SK-N-SH (cell line): ENCODE results near the gene PRKCH. TPM values are rescaled to one million over a fixed set of nuclear protein-coding genes. Genes with fewer than 3 reads are reported as not detected.

Experiments used
- CTCF ChIA-PET: fragments of 300-600, 350-600 bp; formaldehyde crosslinking; extraction: SDS; loops from one replicate; lab custom pipeline; 2021; lab: Yijun Ruan, JAX
- POLR2A ChIA-PET: fragments of 350-600 bp; sonication (Branson Sonifier 250); formaldehyde crosslinking; extraction: SDS; loops from one replicate; lab custom pipeline; 2020; ENCODE audit warnings: antibody characterized with exemption, inconsistent platforms; lab: Yijun Ruan, JAX
- DNase-seq: peaks from one replicate; pipeline ENCODE4 v3.0.0; 2012
- H2AFZ ChIP-seq: fragments of 200-600 bp; sonication (generic); 2 replicates; pipeline ENCODE4 v1.8.1; 2016; ENCODE audit warnings: antibody characterized with exemption, mild to moderate bottlenecking, low read depth
- H3F3A ChIP-seq: fragments of 200-600 bp; sonication (generic); replicated peaks from 2 replicates; pipeline ENCODE3; 2016; ENCODE audit warnings: antibody characterized with exemption, mild to moderate bottlenecking; ENCODE audit not compliant: insufficient read depth
- H3K27ac ChIP-seq, 2 experiments: fragments of 200-500 bp in 1 of 2; fragments of 200-600 bp in 1 of 2; sonication (Bioruptor generic) in 1 of 2; sonication (generic), shearing (Covaris generic) in 1 of 2; 2 replicates each; pipeline versions ENCODE4 v1.5.1 to v1.6.1; 2014 to 2016; ENCODE audit warnings: low read depth in 2 of 2, inconsistent platforms in 1 of 2, low read length in 1 of 2, mild to moderate bottlenecking in 1 of 2, mixed read lengths in 1 of 2
- H3K27me3 ChIP-seq: fragments of 200-600 bp; sonication (generic), shearing (Covaris generic); 2 replicates; pipeline ENCODE4 v1.6.1; 2016; ENCODE audit warnings: mixed run types; ENCODE audit not compliant: insufficient read depth
- H3K36me3 ChIP-seq, 2 experiments: fragments of 200-500 bp in 1 of 2; fragments of 200-600 bp in 1 of 2; sonication (Bioruptor generic) in 1 of 2; sonication (generic) in 1 of 2; replicated peaks in 1 of 2; 2 replicates each; pipeline versions ENCODE3 to v1.5.1; 2014 to 2016; ENCODE audit warnings: low read length in 1 of 2, mild to moderate bottlenecking in 1 of 2; ENCODE audit not compliant: insufficient read depth in 2 of 2, control insufficient read depth in 1 of 2
- H3K4me1 ChIP-seq, 2 experiments: fragments of 200-500 bp in 1 of 2; fragments of 200-600 bp in 1 of 2; sonication (Bioruptor generic) in 1 of 2; sonication (generic), shearing (Covaris generic) in 1 of 2; 2 replicates each; pipeline versions ENCODE4 v1.5.1 to v1.6.1; 2014 to 2016; ENCODE audit warnings: low read depth in 1 of 2, low read length in 1 of 2, mixed run types in 1 of 2; ENCODE audit not compliant: insufficient read depth in 2 of 2, control insufficient read depth in 1 of 2
- H3K4me2 ChIP-seq: fragments of 200-600 bp; sonication (generic), shearing (Covaris generic); 2 replicates; pipeline ENCODE4 v1.6.1; 2017; ENCODE audit warnings: mixed run types
- H3K4me3 ChIP-seq, 2 experiments: fragments of 200-500 bp in 1 of 2; fragments of 200-600 bp in 1 of 2; sonication (Bioruptor generic) in 1 of 2; sonication (generic), shearing (Covaris generic) in 1 of 2; 2 replicates each; pipeline versions ENCODE4 v1.5.1 to v1.8.1; 2014 to 2016; ENCODE audit warnings: low read depth in 2 of 2, inconsistent platforms in 1 of 2, low read length in 1 of 2, mild to moderate bottlenecking in 1 of 2, mixed read lengths in 1 of 2, moderate library complexity in 1 of 2
- H3K79me2 ChIP-seq: fragments of 200-600 bp; sonication (generic); 2 replicates; pipeline ENCODE4 v1.8.1; 2017; ENCODE audit warnings: mild to moderate bottlenecking; ENCODE audit not compliant: insufficient read depth
- H3K9ac ChIP-seq: fragments of 200-600 bp; sonication (generic); 2 replicates; pipeline ENCODE4 v1.6.1; 2017; ENCODE audit warnings: mixed run types
- H3K9me2 ChIP-seq: fragments of 200-600 bp; sonication (generic); 2 replicates; pipeline ENCODE4 v1.6.1; 2017; ENCODE audit warnings: mixed run types
- H3K9me3 ChIP-seq: fragments of 200-600 bp; sonication (generic); 2 replicates; pipeline ENCODE4 v1.6.1; 2017; ENCODE audit warnings: mixed run types, mild to moderate bottlenecking, moderate library complexity
- H4K20me1 ChIP-seq: fragments of 200-600 bp; sonication (generic); 2 replicates; pipeline ENCODE4 v1.6.1; 2017; ENCODE audit warnings: mild to moderate bottlenecking, mixed run types; ENCODE audit not compliant: insufficient read depth
- CHD2 ChIP-seq: fragments of 150-350 bp; IDR thresholded peaks from 2 replicates; pipeline ENCODE4 v1.6.1; 2018; ENCODE audit warnings: low read length; ENCODE audit not compliant: partially characterized antibody
- EP300 ChIP-seq, 2 experiments: IDR thresholded peaks; 2 replicates each; pipeline versions ENCODE4 v1.4.0 to v1.6.1; 2012; ENCODE audit warnings: borderline replicate concordance in 1 of 2, low read depth in 1 of 2, low read length in 1 of 2
- FOXJ3 ChIP-seq: sonication (generic); formaldehyde crosslinking; IDR thresholded peaks from 2 replicates; pipeline ENCODE4 v1.5.1; 2020; ENCODE audit warnings: mild to moderate bottlenecking, missing genetic modification reagents
- GATA2 ChIP-seq: sonication (generic); formaldehyde crosslinking; IDR thresholded peaks from 2 replicates; pipeline ENCODE4 v1.5.0; 2020; ENCODE audit warnings: mild to moderate bottlenecking, missing genetic modification reagents
- JUND ChIP-seq: IDR thresholded peaks from 2 replicates; pipeline ENCODE4 v1.4.0; 2012
- MAX ChIP-seq: IDR thresholded peaks from 2 replicates; pipeline ENCODE4 v1.4.0; 2012; ENCODE audit warnings: low read depth
- MXI1 ChIP-seq: IDR thresholded peaks from 2 replicates; pipeline ENCODE4 v1.6.1; 2012; ENCODE audit warnings: mild to moderate bottlenecking, low read depth, low read length, improper control_type of control experiment
- NFIC ChIP-seq: IDR thresholded peaks from 2 replicates; pipeline ENCODE4 v1.4.0; 2012; ENCODE audit warnings: borderline replicate concordance
- PBX3 ChIP-seq: IDR thresholded peaks from 2 replicates; pipeline ENCODE4; 2012
- RAD21 ChIP-seq: IDR thresholded peaks from 2 replicates; pipeline ENCODE4 v1.6.1; 2012; ENCODE audit warnings: mild to moderate bottlenecking, low read length
- RCOR1 ChIP-seq: fragments of 150-350 bp; IDR thresholded peaks from 2 replicates; pipeline ENCODE4 v1.6.1; 2017; ENCODE audit warnings: antibody characterized with exemption, low read length
- RFX5 ChIP-seq: IDR thresholded peaks from 2 replicates; pipeline ENCODE4 v1.6.1; 2012; ENCODE audit warnings: mild to moderate bottlenecking, improper control_type of control experiment, low read length
- SMC3 ChIP-seq: IDR thresholded peaks from 2 replicates; pipeline ENCODE4 v1.6.1; 2012; ENCODE audit warnings: low read depth, low read length, improper control_type of control experiment
- TAF1 ChIP-seq: IDR thresholded peaks from 2 replicates; pipeline ENCODE4 v1.6.1; 2012; ENCODE audit warnings: low read depth, mild to moderate bottlenecking, low read length, moderate library complexity, borderline replicate concordance
- TCF12 ChIP-seq: IDR thresholded peaks from 2 replicates; pipeline ENCODE4 v1.4.0; 2012
- TEAD4 ChIP-seq: IDR thresholded peaks from 2 replicates; pipeline ENCODE4 v1.4.0; 2012; ENCODE audit warnings: mild to moderate bottlenecking, borderline replicate concordance; ENCODE audit not compliant: insufficient read depth
- USF2 ChIP-seq: fragments of 150-350 bp; IDR thresholded peaks from 2 replicates; pipeline ENCODE4 v1.6.1; 2017; ENCODE audit warnings: antibody characterized with exemption, low read length, low read depth, borderline replicate concordance
- YY1 ChIP-seq: IDR thresholded peaks from 2 replicates; pipeline ENCODE4 v1.4.0; 2012; ENCODE audit warnings: low read depth, mild to moderate bottlenecking
- WGBS: methylation state at CpG from one replicate; pipeline ENCODE4 v1.1.6; 2017; ENCODE audit warnings: low lambda C conversion rate; 5-methylcytosine and 5-hydroxymethylcytosine counted together
- polyA plus RNA-seq, 3 experiments: library from polyadenylated mRNA; depleted of rRNA; stranded (reverse); fragments of >200 nt; gene quantifications; 2 replicates each; pipeline ENCODE4 v1.2.3, GENCODE V29; 2012
- TF ChIP-seq, protein P1 (sequence below): IDR thresholded peaks from 2 replicates; pipeline ENCODE4 v1.4.0; 2012; ENCODE audit warnings: low read depth, borderline replicate concordance
- TF ChIP-seq, protein P2 (sequence below): fragments of 150-350 bp; IDR thresholded peaks from 2 replicates; pipeline ENCODE4 v1.6.1; 2016; ENCODE audit warnings: mild to moderate bottlenecking, low read depth, low read length

Gene PRKCH
- polyA plus RNA-seq, 1 of the 3 experiments (the other 2 are of a cell fraction) = 4.2 TPM

DNA sequence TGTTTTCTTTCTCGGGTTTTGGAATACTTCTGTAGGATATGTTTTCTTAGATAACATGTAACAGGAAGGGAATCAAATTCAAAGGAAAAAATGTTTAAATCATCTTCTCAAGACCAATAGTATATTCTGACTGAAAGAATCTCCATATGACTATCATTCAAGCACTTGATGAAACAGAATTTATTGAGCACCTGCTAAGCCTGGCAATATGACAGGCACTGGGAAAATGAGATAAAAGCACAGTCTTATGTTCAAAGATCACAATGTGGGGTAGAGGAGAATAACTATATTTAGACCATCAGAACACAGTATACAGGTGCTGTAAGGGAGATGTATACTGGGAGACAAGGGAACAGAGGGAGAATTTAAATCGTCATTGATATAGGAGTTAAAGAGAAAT lies 21.2 kb upstream of the PRKCH start:
- CTCF ChIA-PET = interaction anchor here (1.2 kb wide), 1 partner anchor 14 kb away, joined by 3 read pairs; no protein-coding TSS in a partner anchor
- WGBS = 56% methylated on average over 2 of the region's 2 CpGs

DNA sequence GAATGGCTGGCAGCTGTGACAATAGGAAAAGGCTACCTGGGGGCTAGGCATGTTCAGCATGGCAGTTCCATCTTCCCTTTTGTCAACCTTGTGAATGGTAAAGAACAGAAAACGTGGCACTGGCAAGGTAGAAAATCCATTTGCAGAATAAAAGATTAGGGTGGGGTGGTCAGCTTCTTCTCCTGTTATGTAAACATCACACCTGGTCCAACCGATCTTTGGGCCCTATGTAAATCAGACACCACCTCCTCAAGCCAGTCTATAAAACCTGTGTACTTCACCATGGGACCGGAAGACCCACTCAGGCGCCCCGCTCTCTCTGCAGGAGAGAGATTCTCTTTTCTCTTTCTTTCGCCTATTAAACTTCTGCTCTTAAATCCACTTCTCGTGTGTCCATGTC lies 20.6 kb upstream of the PRKCH start:
- no peak overlapping the region for H3K4me3 ChIP-seq
- H3K4me1 ChIP-seq = no peaks in the 10 kb centered on the region
- H2AFZ ChIP-seq = no peak overlapping the region
- H3K9ac ChIP-seq = no peak overlapping the region
- TF ChIP-seq YY1 = no peak
- no peak for TF ChIP-seq NFIC
- TF ChIP-seq SMC3 = no peak
- TF ChIP-seq FOXJ3 = no peak
- no peak for TF ChIP-seq CHD2
- TF ChIP-seq, protein P1, sequence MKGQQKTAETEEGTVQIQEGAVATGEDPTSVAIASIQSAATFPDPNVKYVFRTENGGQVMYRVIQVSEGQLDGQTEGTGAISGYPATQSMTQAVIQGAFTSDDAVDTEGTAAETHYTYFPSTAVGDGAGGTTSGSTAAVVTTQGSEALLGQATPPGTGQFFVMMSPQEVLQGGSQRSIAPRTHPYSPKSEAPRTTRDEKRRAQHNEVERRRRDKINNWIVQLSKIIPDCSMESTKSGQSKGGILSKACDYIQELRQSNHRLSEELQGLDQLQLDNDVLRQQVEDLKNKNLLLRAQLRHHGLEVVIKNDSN = no peak
- no peak for TF ChIP-seq USF2
- no peak for TF ChIP-seq RAD21
- no peak for TF ChIP-seq GATA2 (CRISPR knock-in tag)
- no peak for TF ChIP-seq JUND
- TF ChIP-seq, all 33 proteins: peak for 0
- H3K4me2 ChIP-seq = no peak overlapping the region
- H3K79me2 ChIP-seq = no peaks in the 10 kb centered on the region
- no peaks in the 10 kb centered on the region for H4K20me1 ChIP-seq
- 73% methylated on average over 7 of the region's 7 CpGs for WGBS
- no peak overlapping the region for H3K27ac ChIP-seq
- H3K9me2 ChIP-seq = no peaks in the 10 kb centered on the region
- no peaks in the 10 kb centered on the region for H3K36me3 ChIP-seq
- H3K9me3 ChIP-seq = no peaks in the 10 kb centered on the region
- DNase-seq = no peak
- POLR2A ChIA-PET = no interaction called here
- H3F3A ChIP-seq = no peaks in the 10 kb centered on the region
- CTCF ChIA-PET = interaction anchor here (0.6 kb wide), 2 partner anchors 542 to 595 kb away, joined by 3 read pairs; no protein-coding TSS in a partner anchor
- H3K27me3 ChIP-seq = no peaks in the 10 kb centered on the region

More for the DNA sequence above, 21.2 kb upstream of the PRKCH start:
- Histone ChIP-seq H3K4me1 (no peaks in the 10 kb centered on the region), H3K4me3 (no peak overlapping the region), H3K9me2 (no peaks in the 10 kb centered on the region), H4K20me1 (no peaks in the 10 kb centered on the region), H3K36me3 (no peaks in the 10 kb centered on the region), H3K9me3 (no peaks in the 10 kb centered on the region), H3K27ac (no peak overlapping the region), H2AFZ (no peak overlapping the region), H3K4me2 (no peak overlapping the region), H3K9ac (no peak overlapping the region), H3F3A (no peaks in the 10 kb centered on the region), H3K27me3 (no peaks in the 10 kb centered on the region), H3K79me2 (no peaks in the 10 kb centered on the region)
- TF ChIP-seq RFX5 = no peak
- TF ChIP-seq MAX = no peak
- no peak for TF ChIP-seq TEAD4
- no peak for TF ChIP-seq JUND
- TF ChIP-seq RAD21 = no peak
- TF ChIP-seq, protein P1 = no peak
- TF ChIP-seq NFIC = no peak
- no peak for TF ChIP-seq EP300 (IDR thresholded peaks at IDR 0.05; ENCODE audit: borderline replicate concordance in 1 of 2, low read depth in 1 of 2, low read length in 1 of 2)
- no peak for TF ChIP-seq PBX3
- no peak for TF ChIP-seq RCOR1
- TF ChIP-seq, protein P2, sequence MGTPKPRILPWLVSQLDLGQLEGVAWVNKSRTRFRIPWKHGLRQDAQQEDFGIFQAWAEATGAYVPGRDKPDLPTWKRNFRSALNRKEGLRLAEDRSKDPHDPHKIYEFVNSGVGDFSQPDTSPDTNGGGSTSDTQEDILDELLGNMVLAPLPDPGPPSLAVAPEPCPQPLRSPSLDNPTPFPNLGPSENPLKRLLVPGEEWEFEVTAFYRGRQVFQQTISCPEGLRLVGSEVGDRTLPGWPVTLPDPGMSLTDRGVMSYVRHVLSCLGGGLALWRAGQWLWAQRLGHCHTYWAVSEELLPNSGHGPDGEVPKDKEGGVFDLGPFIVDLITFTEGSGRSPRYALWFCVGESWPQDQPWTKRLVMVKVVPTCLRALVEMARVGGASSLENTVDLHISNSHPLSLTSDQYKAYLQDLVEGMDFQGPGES = no peak
- TF ChIP-seq MXI1 = no peak
- no peak for TF ChIP-seq TCF12
- no peak for TF ChIP-seq TAF1
- DNase-seq = no peak
- POLR2A ChIA-PET = no interaction called here
